Uterus (tissue), 2 donors: ENCODE measurements around the gene GRIK1.

Source experiments
- POLR2A ChIP-seq, 2 donors: fragments of 450-650 bp; IDR thresholded peaks; one replicate each; pipeline ENCODE4 v1.6.1; 2016; ENCODE audit warnings: antibody characterized with exemption in 2 of 2, mild to moderate bottlenecking in 1 of 2, moderate library complexity in 1 of 2
- TF ChIP-seq, protein P1 (sequence below), 4 experiments: fragments of 200-600 bp in 2 of 4; fragments of 450-650 bp in 2 of 4; sonication (generic) in 2 of 4; IDR thresholded peaks; one replicate each; pipeline ENCODE4 v1.5.1; 2016 to 2019; ENCODE audit warnings: antibody characterized with exemption in 4 of 4, mild to moderate bottlenecking in 2 of 4, moderate library complexity in 1 of 4

DNA sequence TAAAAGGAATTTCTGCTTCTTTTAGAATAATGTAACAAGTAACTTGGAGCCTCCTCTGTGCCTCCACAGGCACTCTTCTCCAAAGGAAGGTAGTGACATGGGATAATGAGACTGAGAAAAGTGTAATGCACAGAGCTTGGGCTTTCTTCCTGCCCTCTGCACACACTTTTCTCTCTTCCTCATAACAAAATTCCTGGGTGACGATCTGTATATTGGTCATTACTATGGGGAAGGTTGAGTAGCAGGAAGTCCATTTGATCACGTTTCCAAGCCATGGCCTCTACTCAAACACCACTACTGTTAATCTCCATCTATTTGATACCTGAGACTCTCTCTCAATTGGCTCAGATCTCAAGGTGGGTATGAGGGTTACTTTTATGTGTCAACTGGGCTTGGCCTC is 113.9 kb downstream of the GRIK1 start:
- no peak for TF ChIP-seq POLR2A (IDR thresholded peaks at IDR 0.05)
- TF ChIP-seq, protein P1, sequence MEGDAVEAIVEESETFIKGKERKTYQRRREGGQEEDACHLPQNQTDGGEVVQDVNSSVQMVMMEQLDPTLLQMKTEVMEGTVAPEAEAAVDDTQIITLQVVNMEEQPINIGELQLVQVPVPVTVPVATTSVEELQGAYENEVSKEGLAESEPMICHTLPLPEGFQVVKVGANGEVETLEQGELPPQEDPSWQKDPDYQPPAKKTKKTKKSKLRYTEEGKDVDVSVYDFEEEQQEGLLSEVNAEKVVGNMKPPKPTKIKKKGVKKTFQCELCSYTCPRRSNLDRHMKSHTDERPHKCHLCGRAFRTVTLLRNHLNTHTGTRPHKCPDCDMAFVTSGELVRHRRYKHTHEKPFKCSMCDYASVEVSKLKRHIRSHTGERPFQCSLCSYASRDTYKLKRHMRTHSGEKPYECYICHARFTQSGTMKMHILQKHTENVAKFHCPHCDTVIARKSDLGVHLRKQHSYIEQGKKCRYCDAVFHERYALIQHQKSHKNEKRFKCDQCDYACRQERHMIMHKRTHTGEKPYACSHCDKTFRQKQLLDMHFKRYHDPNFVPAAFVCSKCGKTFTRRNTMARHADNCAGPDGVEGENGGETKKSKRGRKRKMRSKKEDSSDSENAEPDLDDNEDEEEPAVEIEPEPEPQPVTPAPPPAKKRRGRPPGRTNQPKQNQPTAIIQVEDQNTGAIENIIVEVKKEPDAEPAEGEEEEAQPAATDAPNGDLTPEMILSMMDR (IDR thresholded peaks at IDR 0.05) = no peak
